GM12878 (cell line): ENCODE results near the gene TRAF7. TPM values are rescaled to one million over a fixed set of nuclear protein-coding genes. Genes with fewer than 3 reads are reported as not detected.
"Not testable (repeated sequence)": the region's sequence is repeated elsewhere in the genome, so short reads cannot be mapped to it uniquely, and the experiment has no call there.

ENCODE experiments used
- ATAC-seq: fragments of 200-7000 bp; cut with Tn5 transposase; 3 replicates; pipeline ENCODE4 v1.9.1; 2020; ENCODE audit warnings: mild to moderate bottlenecking, moderate library complexity
- BruUV-seq: library from RNA; stranded (reverse); fragments of 400-500 nt; replicated peaks from 2 replicates; lab custom pipeline; 2021; lab: Mats Ljungman, UMichigan
- CTCF ChIA-PET: fragments of 300-600 bp; sonication (Branson Sonifier 250); formaldehyde crosslinking; extraction: SDS; loops from one replicate; lab custom pipeline; 2021; ENCODE audit warnings: inconsistent platforms; lab: Yijun Ruan, JAX
- POLR2A ChIA-PET: fragments of 350-600 bp; formaldehyde crosslinking; extraction: SDS; loops from one replicate; lab custom pipeline; 2021; ENCODE audit warnings: inconsistent platforms; lab: Charles Lee
- RAD21 ChIA-PET: fragments of 300-600 bp; sonication (Branson Sonifier 250); formaldehyde crosslinking; loops from one replicate; lab custom pipeline; 2023; ENCODE audit warnings: antibody characterized with exemption; ENCODE audit not compliant: unreplicated experiment; lab: Charles Lee
- SMC1A ChIA-PET: fragments of 300-600 bp; sonication (Branson Sonifier 250); formaldehyde crosslinking; loops from one replicate; lab custom pipeline; 2023; ENCODE audit not compliant: unreplicated experiment, uncharacterized antibody; lab: Charles Lee
- DNase-seq: peaks from one replicate; pipeline ENCODE4 v3.0.0-alpha.2; 2011; ENCODE audit warnings: low read depth, low spot score
- FAIRE-seq: peaks from 3 replicates; lab custom pipeline; 2011; peaks lifted over from hg19 to GRCh38; lab: Jason Lieb, UNC
- H2AFZ ChIP-seq: 2 replicates; pipeline ENCODE4 v1.6.0; 2011; ENCODE audit warnings: low read depth, low read length, control low read depth; ENCODE audit not compliant: control insufficient read depth
- H3K27ac ChIP-seq: 2 replicates; pipeline ENCODE4 v1.5.1; 2011; ENCODE audit warnings: control low read depth; ENCODE audit not compliant: control insufficient read depth, insufficient read depth
- H3K27me3 ChIP-seq, 2 experiments: replicated peaks in 1 of 2; 2 replicates each; pipeline versions ENCODE4 v1.6.0 to v1.6.1; 2011; ENCODE audit warnings: low read length in 1 of 2; ENCODE audit not compliant: control insufficient read depth in 2 of 2, insufficient read depth in 2 of 2
- H3K36me3 ChIP-seq, 2 experiments: 2 replicates each; pipeline ENCODE4 v1.5.1; 2011; ENCODE audit warnings: low read length in 1 of 2; ENCODE audit not compliant: control insufficient read depth in 2 of 2, insufficient read depth in 2 of 2
- H3K4me1 ChIP-seq: 2 replicates; pipeline ENCODE4 v1.6.1; 2011; ENCODE audit warnings: mild to moderate bottlenecking, low read length, moderate library complexity, mixed read lengths; ENCODE audit not compliant: control insufficient read depth, insufficient read depth
- H3K4me2 ChIP-seq: 2 replicates; pipeline ENCODE4 v1.6.0; 2011; ENCODE audit warnings: control low read depth; ENCODE audit not compliant: control insufficient read depth, insufficient read depth
- H3K4me3 ChIP-seq: fragments of 200-600 bp; sonication (generic); 2 replicates; pipeline ENCODE4 v1.5.1; 2016
- H3K79me2 ChIP-seq: 2 replicates; pipeline ENCODE4 v1.6.0; 2011; ENCODE audit warnings: low read length; ENCODE audit not compliant: control insufficient read depth, insufficient read depth
- H3K9ac ChIP-seq: 2 replicates; pipeline ENCODE4 v1.8.0; 2011; ENCODE audit warnings: low read length, control low read depth, mixed read lengths; ENCODE audit not compliant: control insufficient read depth, insufficient read depth
- H3K9me3 ChIP-seq: replicated peaks from 3 replicates; pipeline ENCODE4 v1.5.1; 2011; ENCODE audit warnings: mild to moderate bottlenecking, low read length; ENCODE audit not compliant: control insufficient read depth, insufficient read depth
- H4K20me1 ChIP-seq: 2 replicates; pipeline ENCODE4 v1.6.0; 2011; ENCODE audit not compliant: control insufficient read depth, insufficient read depth
- WGBS: methylation state at CpG from one replicate; pipeline ENCODE4 v1.1.6; 2016; ENCODE audit warnings: low lambda C conversion rate; ENCODE audit not compliant: insufficient replicate concordance, insufficient coverage; ENCODE audit errors: missing lambda C conversion rate; 5-methylcytosine and 5-hydroxymethylcytosine counted together
- in situ Hi-C: fragments of 300-500 bp; cut with MboI; formaldehyde crosslinking; loops from 9 replicates; pipeline ENCODE4 v1.14.3; 2018; ENCODE audit warnings: mixed read lengths
- intact Hi-C: fragments of 100-400 bp; cut with micrococcal nuclease; formaldehyde crosslinking; loops from one replicate; pipeline ENCODE4 v1.14.2; 2022; ENCODE audit not compliant: unreplicated experiment
- polyA plus RNA-seq, 11 experiments: library from polyadenylated mRNA; depleted of rRNA in 4 of 11; unstranded in 6 of 11; stranded (reverse) in 5 of 11; fragments of >200 nt; fragmentation: Nextera tagmentation in 4 of 11; fragmentation: Illumina TruSeq in 1 of 11; extraction: Ambion mirVana in 4 of 11; extraction: Trizol in 1 of 11; gene quantifications; 1 replicate in 1 of 11; 2 replicates in 10 of 11; pipeline versions ENCODE4 v1.2.1 to v1.2.3, GENCODE V29; 2011 to 2016; ENCODE audit warnings: inconsistent platforms in 2 of 11, missing spikeins in 2 of 11, low read depth in 1 of 11
- total RNA-seq, 4 experiments: library from RNA; depleted of rRNA in 3 of 4; stranded (reverse); fragments of >200 nt in 3 of 4; fragmentation: Illumina TruSeq in 1 of 4; extraction: Trizol in 1 of 4; gene quantifications; 2 replicates each; pipeline versions ENCODE4 v1.2.1 to v1.2.3, GENCODE V29; 2013 to 2021

TRAF7 gene
- total and polyA plus RNA-seq, 10 of the 15 experiments (the other 5 are each of a cell fraction or from before 2014, with no cell fraction given): 0.61 to 87.0 (median 30.0) TPM

- RAD21 ChIA-PET, intact Hi-C loops: not testable (repeated sequence)
Measured at GRCh38 chr16:2117341-2117740, 38.2 kb upstream of the TRAF7 start.

GRCh38 chr16:2117960-2118722 is 37.4 kb upstream of the TRAF7 start:
- H3K27me3 ChIP-seq, POLR2A ChIA-PET, ATAC-seq, H3K79me2 ChIP-seq, CTCF ChIA-PET, H4K20me1 ChIP-seq, H3K36me3 ChIP-seq, DNase-seq, H3K4me2 ChIP-seq, FAIRE-seq, intact Hi-C loops, H3K4me3 ChIP-seq, BruUV-seq, H3K4me1 ChIP-seq, H3K27ac ChIP-seq, H3K9me3 ChIP-seq, H2AFZ ChIP-seq, H3K9ac ChIP-seq, RAD21 ChIA-PET, in situ Hi-C loops, SMC1A ChIA-PET: not testable (repeated sequence)
- WGBS: 93% methylated on average over 9 of the region's 35 CpGs

More at GRCh38 chr16:2117341-2117740, 38.2 kb upstream of the TRAF7 start:
- H3K36me3 ChIP-seq, H3K9ac ChIP-seq, ATAC-seq, in situ Hi-C loops, FAIRE-seq, H3K4me2 ChIP-seq, H3K27me3 ChIP-seq, DNase-seq, H3K4me1 ChIP-seq, CTCF ChIA-PET, BruUV-seq, H3K4me3 ChIP-seq, H3K9me3 ChIP-seq, H2AFZ ChIP-seq, POLR2A ChIA-PET, H3K79me2 ChIP-seq, H3K27ac ChIP-seq, H4K20me1 ChIP-seq, SMC1A ChIA-PET: not testable (repeated sequence)
- WGBS: 91% methylated on average over 14 of the region's 25 CpGs
